WTC11 (cell line): Measurements from ENCODE around the gene AADACL3. TPM values are rescaled to one million over a fixed set of nuclear protein-coding genes. Genes with fewer than 3 reads are reported as not detected.

Source experiments
- ATAC-seq: fragments of 200-7000 bp; cut with Tn5 transposase; 2 replicates; pipeline ENCODE4 v1.10.0; 2021; ENCODE audit warnings: mild to moderate bottlenecking, moderate library complexity
- CTCF ChIA-PET: fragments of 300-600 bp; sonication (Branson Sonifier 250); formaldehyde crosslinking; loops from one replicate; lab custom pipeline; 2021; ENCODE audit warnings: antibody characterized with exemption; lab: Charles Lee
- POLR2A ChIA-PET: fragments of 350-600 bp; sonication (Branson Sonifier 250); formaldehyde crosslinking; loops from one replicate; lab custom pipeline; 2021; ENCODE audit warnings: antibody characterized with exemption; lab: Charles Lee
- DNase-seq: peaks from one replicate; pipeline ENCODE4 v3.0.0; 2021; ENCODE audit warnings: low spot score
- H3K27ac Mint-ChIP-seq: 2 replicates; pipeline ENCODE4 v1.8.0; 2021; ENCODE audit warnings: mixed read lengths
- H3K27me3 Mint-ChIP-seq: 2 replicates; pipeline ENCODE4 v1.8.0; 2021; ENCODE audit warnings: low read depth, mild to moderate bottlenecking, moderate library complexity, mixed read lengths
- H3K36me3 Mint-ChIP-seq: 2 replicates; pipeline ENCODE4 v1.8.0; 2021; ENCODE audit warnings: mixed read lengths
- H3K4me1 Mint-ChIP-seq: 2 replicates; pipeline ENCODE4 v1.8.0; 2022; ENCODE audit warnings: mixed read lengths
- H3K4me3 Mint-ChIP-seq: 2 replicates; pipeline ENCODE4 v1.8.0; 2021; ENCODE audit warnings: mild to moderate bottlenecking, moderate library complexity, mixed read lengths
- H3K9me3 Mint-ChIP-seq: 2 replicates; pipeline ENCODE4 v1.8.0; 2021; ENCODE audit warnings: mixed read lengths
- ATF2 ChIP-seq: sonication (generic); formaldehyde crosslinking; IDR thresholded peaks from 2 replicates; pipeline ENCODE4 v1.8.1; 2022; ENCODE audit warnings: low read depth, missing genetic modification reagents, borderline replicate concordance
- FOXP1 ChIP-seq: sonication (generic); formaldehyde crosslinking; IDR thresholded peaks from 2 replicates; pipeline ENCODE4 v1.8.0; 2022; ENCODE audit warnings: missing genetic modification reagents, mild to moderate bottlenecking, moderate library complexity, borderline replicate concordance
- FOXP4 ChIP-seq: sonication (generic); formaldehyde crosslinking; IDR thresholded peaks from 2 replicates; pipeline ENCODE4 v1.8.0; 2022; ENCODE audit warnings: mild to moderate bottlenecking, missing genetic modification reagents
- HMGA2 ChIP-seq: fragments of 250-450 bp; sonication (Bioruptor Pico); IDR thresholded peaks from 2 replicates; pipeline ENCODE4 v1.4.0; 2021; ENCODE audit warnings: mild to moderate bottlenecking, moderate library complexity
- KAT7 ChIP-seq: sonication (generic); formaldehyde crosslinking; IDR thresholded peaks from 2 replicates; pipeline ENCODE4 v1.8.1; 2023; ENCODE audit warnings: missing genetic modification reagents, mild to moderate bottlenecking, borderline replicate concordance
- PRDM15 ChIP-seq: sonication (generic); formaldehyde crosslinking; IDR thresholded peaks from 2 replicates; pipeline ENCODE4 v1.8.0; 2022; ENCODE audit warnings: missing genetic modification reagents
- RELA ChIP-seq: sonication (generic); formaldehyde crosslinking; IDR thresholded peaks from 2 replicates; pipeline ENCODE4 v1.8.1; 2022; ENCODE audit warnings: missing genetic modification reagents, mild to moderate bottlenecking, borderline replicate concordance
- SP1 ChIP-seq: sonication (generic); formaldehyde crosslinking; conservative IDR thresholded peaks from 2 replicates; pipeline ENCODE4 v1.8.1; 2022; ENCODE audit warnings: missing genetic modification reagents
- STAT6 ChIP-seq: sonication (generic); formaldehyde crosslinking; conservative IDR thresholded peaks from 2 replicates; pipeline ENCODE4 v1.8.1; 2023; ENCODE audit warnings: mild to moderate bottlenecking, low read depth, missing genetic modification reagents, moderate library complexity
- TCF7 ChIP-seq: sonication (generic); formaldehyde crosslinking; IDR thresholded peaks from 2 replicates; pipeline ENCODE4 v1.8.0; 2022; ENCODE audit warnings: mild to moderate bottlenecking, low read depth, missing genetic modification reagents, moderate library complexity
- USF1 ChIP-seq: sonication (generic); formaldehyde crosslinking; IDR thresholded peaks from 2 replicates; pipeline ENCODE4 v1.8.0; 2022; ENCODE audit warnings: mild to moderate bottlenecking, missing genetic modification reagents
- ZBTB21 ChIP-seq: sonication (generic); formaldehyde crosslinking; IDR thresholded peaks from 2 replicates; pipeline ENCODE4 v1.8.1; 2023; ENCODE audit warnings: mild to moderate bottlenecking, missing genetic modification reagents, borderline replicate concordance
- ZNF219 ChIP-seq: sonication (generic); formaldehyde crosslinking; IDR thresholded peaks from 2 replicates; pipeline ENCODE4 v1.8.0; 2023; ENCODE audit warnings: missing genetic modification reagents, mild to moderate bottlenecking, borderline replicate concordance
- ZSCAN18 ChIP-seq: fragments of 250-450 bp; sonication (Bioruptor Pico); IDR thresholded peaks from 2 replicates; pipeline ENCODE4 v2.1.2; 2022; ENCODE audit warnings: mild to moderate bottlenecking, moderate library complexity
- total RNA-seq: library from RNA; stranded (reverse); gene quantifications from 3 replicates; pipeline ENCODE4 v1.2.3, GENCODE V29; 2021

AADACL3 gene
- total RNA-seq, 1 experiment from 2014 or later: 0.77 TPM

GRCh38 chr1:12677565-12677964 lies 38.3 kb upstream of the AADACL3 start:
- CTCF ChIA-PET: no interaction called here

GRCh38 chr1:12678350-12678749 lies 37.6 kb upstream of the AADACL3 start:
- peaks cover 19% of the 10 kb centered on the region for H3K9me3 Mint-ChIP-seq
- DNase-seq (no peak), ATAC-seq (no peak)
- no peaks in the 10 kb centered on the region for H3K4me1 Mint-ChIP-seq
- H3K27me3 Mint-ChIP-seq: peaks cover 10% of the 10 kb centered on the region
- ChIA-PET CTCF (no interaction called here), POLR2A (interaction anchor here (0.7 kb wide), 1 partner anchor 173 kb away, joined by 9 read pairs; no protein-coding TSS in a partner anchor)
- no peak overlapping the region for H3K27ac Mint-ChIP-seq
- H3K4me3 Mint-ChIP-seq: no peak overlapping the region
- H3K36me3 Mint-ChIP-seq: no peaks in the 10 kb centered on the region; the same call in 1 of the 2 replicates
- TF ChIP-seq ATF2 (CRISPR knock-in tag) (no peak), FOXP1 (CRISPR knock-in tag) (no peak), RELA (CRISPR knock-in tag) (no peak), TCF7 (CRISPR knock-in tag) (no peak), ZSCAN18 (CRISPR knock-in tag) (no peak), ZNF219 (no peak)

More at GRCh38 chr1:12677565-12677964, 38.3 kb upstream of the AADACL3 start:
- H3K27ac Mint-ChIP-seq: no peak overlapping the region
- H3K27me3 Mint-ChIP-seq: peaks cover 6% of the 10 kb centered on the region
- no peak for TF ChIP-seq USF1 (CRISPR knock-in tag)
- TF ChIP-seq STAT6 (CRISPR knock-in tag): no peak
- no peak for TF ChIP-seq SP1 (CRISPR knock-in tag)
- no peak for TF ChIP-seq HMGA2 (CRISPR knock-in tag)
- TF ChIP-seq ZBTB21: no peak
- no peak for TF ChIP-seq FOXP4 (CRISPR knock-in tag)
- TF ChIP-seq KAT7 (CRISPR knock-in tag): no peak
- no peaks in the 10 kb centered on the region; the same call in 1 of the 2 replicates for H3K36me3 Mint-ChIP-seq
- POLR2A ChIA-PET: no interaction called here
- ATAC-seq: no peak
- no peak for DNase-seq
- H3K9me3 Mint-ChIP-seq: peaks cover 19% of the 10 kb centered on the region
- no peaks in the 10 kb centered on the region for H3K4me1 Mint-ChIP-seq
- no peak overlapping the region for H3K4me3 Mint-ChIP-seq

GRCh38 chr1:12678820-12679219 lies 37.1 kb upstream of the AADACL3 start:
- ChIA-PET CTCF (no interaction called here), POLR2A (interaction anchor here (0.7 kb wide), 1 partner anchor 174 kb away, joined by 9 read pairs; no protein-coding TSS in a partner anchor)
- Mint-ChIP-seq H3K4me3 (no peak overlapping the region), H3K36me3 (no peaks in the 10 kb centered on the region; the same call in 1 of the 2 replicates), H3K27me3 (peaks cover 11% of the 10 kb centered on the region), H3K9me3 (peaks cover 19% of the 10 kb centered on the region), H3K4me1 (no peaks in the 10 kb centered on the region), H3K27ac (no peak overlapping the region)
- no peak for ATAC-seq
- no peak for DNase-seq
- no peak for TF ChIP-seq PRDM15 (CRISPR knock-in tag)
